Liver (tissue), 9 donors: ENCODE data around the gene PLXND1. TPM values are rescaled to one million over a fixed set of nuclear protein-coding genes. Genes with fewer than 3 reads are reported as not detected.

Experiments used
- DNase-seq: peaks from one replicate; pipeline ENCODE4 v3.0.0-alpha.2; 2017; ENCODE audit warnings: low spot score
- H3K27ac ChIP-seq, 2 donors: one replicate each; pipeline ENCODE4 v1.7.0; 2013; ENCODE audit warnings: inconsistent platforms in 2 of 2, low read length in 2 of 2, control low read depth in 1 of 2, low read depth in 1 of 2, mild to moderate bottlenecking in 1 of 2
- H3K27me3 ChIP-seq, 4 donors: one replicate each; pipeline versions ENCODE4 v1.6.1 to v1.7.0; 2013; ENCODE audit warnings: low read length in 3 of 4, inconsistent platforms in 1 of 4, mild to moderate bottlenecking in 1 of 4, moderate library complexity in 1 of 4; ENCODE audit not compliant: control insufficient read depth in 4 of 4, insufficient read depth in 4 of 4
- H3K36me3 ChIP-seq, 4 donors: one replicate each; pipeline versions ENCODE4 v1.6.1 to v1.7.0; 2013; ENCODE audit warnings: low read length in 3 of 4, mild to moderate bottlenecking in 3 of 4, low read depth in 1 of 4, moderate library complexity in 1 of 4; ENCODE audit not compliant: control insufficient read depth in 4 of 4, insufficient read depth in 3 of 4
- H3K4me1 ChIP-seq, 4 donors: one replicate each; pipeline versions ENCODE4 v1.6.1 to v1.7.0; 2013; ENCODE audit warnings: low read length in 3 of 4, mild to moderate bottlenecking in 3 of 4, moderate library complexity in 1 of 4; ENCODE audit not compliant: control insufficient read depth in 4 of 4, insufficient read depth in 4 of 4
- H3K4me3 ChIP-seq, 3 donors: one replicate each; pipeline versions ENCODE4 v1.6.1 to v1.7.0; 2013; ENCODE audit warnings: low read length in 3 of 3, control low read depth in 1 of 3, low read depth in 1 of 3, mild to moderate bottlenecking in 1 of 3
- H3K9ac ChIP-seq, 2 donors: one replicate each; pipeline ENCODE4 v1.7.0; 2013; ENCODE audit warnings: low read length in 2 of 2, mild to moderate bottlenecking in 2 of 2, moderate library complexity in 2 of 2, control low read depth in 1 of 2, low read depth in 1 of 2
- H3K9me3 ChIP-seq, 4 donors: one replicate each; pipeline versions ENCODE4 v1.6.1 to v1.7.0; 2013; ENCODE audit warnings: low read length in 3 of 4; ENCODE audit not compliant: control insufficient read depth in 4 of 4
- ATF3 ChIP-seq: IDR thresholded peaks from 2 replicates; pipeline ENCODE4 v1.6.1; 2016; ENCODE audit warnings: antibody characterized with exemption
- CTCF ChIP-seq: fragments of 150-350 bp; IDR thresholded peaks from 2 replicates; pipeline ENCODE4 v1.5.1; 2017; ENCODE audit warnings: improper control_type of control experiment, low read depth, low read length; ENCODE audit not compliant: missing input control
- FOXA1 ChIP-seq: IDR thresholded peaks from 2 replicates; pipeline ENCODE4 v1.6.1; 2016; ENCODE audit warnings: antibody characterized with exemption
- FOXA2 ChIP-seq: IDR thresholded peaks from 2 replicates; pipeline ENCODE4 v1.6.1; 2016; ENCODE audit warnings: antibody characterized with exemption
- GABPA ChIP-seq, 2 donors: IDR thresholded peaks in 1 of 2; conservative IDR thresholded peaks in 1 of 2; 2 replicates each; pipeline ENCODE4 v1.6.1; 2016; ENCODE audit warnings: antibody characterized with exemption in 2 of 2, mild to moderate bottlenecking in 1 of 2, moderate library complexity in 1 of 2
- HNF4A ChIP-seq, 2 donors: conservative IDR thresholded peaks; 2 replicates each; pipeline ENCODE4 v1.6.1; 2016; ENCODE audit warnings: antibody characterized with exemption in 2 of 2, mild to moderate bottlenecking in 2 of 2
- HNF4G ChIP-seq: IDR thresholded peaks from 2 replicates; pipeline ENCODE4 v1.6.1; 2016; ENCODE audit warnings: antibody characterized with exemption
- JUND ChIP-seq, 2 donors: IDR thresholded peaks; 2 replicates each; pipeline ENCODE4 v1.6.1; 2016; ENCODE audit warnings: antibody characterized with exemption in 2 of 2
- MAX ChIP-seq: IDR thresholded peaks from 2 replicates; pipeline ENCODE4 v1.6.1; 2016; ENCODE audit warnings: antibody characterized with exemption
- RAD21 ChIP-seq, 2 donors: IDR thresholded peaks; 2 replicates each; pipeline ENCODE4 v1.6.1; 2016; ENCODE audit warnings: antibody characterized with exemption in 2 of 2, mild to moderate bottlenecking in 2 of 2
- RXRA ChIP-seq, 2 donors: IDR thresholded peaks; 2 replicates each; pipeline ENCODE4 v1.6.1; 2017 to 2018; ENCODE audit warnings: antibody characterized with exemption in 2 of 2, mild to moderate bottlenecking in 1 of 2
- SP1 ChIP-seq: IDR thresholded peaks from 2 replicates; pipeline ENCODE4 v1.6.1; 2018; ENCODE audit warnings: antibody characterized with exemption, mild to moderate bottlenecking
- TAF1 ChIP-seq: conservative IDR thresholded peaks from 2 replicates; pipeline ENCODE4 v1.6.1; 2016; ENCODE audit warnings: antibody characterized with exemption, mild to moderate bottlenecking
- YY1 ChIP-seq: IDR thresholded peaks from 2 replicates; pipeline ENCODE4 v1.6.1; 2016; ENCODE audit warnings: antibody characterized with exemption, mild to moderate bottlenecking
- ZBTB33 ChIP-seq: IDR thresholded peaks from 2 replicates; pipeline ENCODE4 v1.6.1; 2016; ENCODE audit warnings: antibody characterized with exemption
- WGBS: extraction: QIAGEN DNeasy Blood & Tissue Kit; methylation state at CpG from one replicate; pipeline ENCODE4 v1.1.7; 2013; 5-methylcytosine and 5-hydroxymethylcytosine counted together
- polyA plus RNA-seq, 2 donors: library from polyadenylated mRNA; stranded (reverse) in 1 of 2; unstranded in 1 of 2; fragments of 200-250 nt in 1 of 2; fragments of >200 nt in 1 of 2; fragmentation: Nextera tagmentation in 1 of 2; extraction: Ambion mirVana in 1 of 2; gene quantifications; one replicate each; pipeline versions ENCODE4 v1.2.1 to v1.2.3, GENCODE V29; 2013 to 2015
- total RNA-seq, 2 donors: library from RNA; depleted of rRNA; stranded (reverse); fragments of >200 nt; gene quantifications; one replicate each; pipeline ENCODE4 v1.2.3, GENCODE V29; 2014
- donor health status: healthy.
- donor health status: healthy.
- donor health status: healthy.
- donor health status: healthy.
- donor health status: healthy.

PLXND1 gene
- total and polyA plus RNA-seq, 4 donors, result 10.4 to 50.2 (median 32.8) TPM

- 63% methylated on average over 5 of the region's 5 CpGs for WGBS
- H3K4me3 ChIP-seq, result no peak overlapping the region
- H3K9me3 ChIP-seq, result no peaks in the 10 kb centered on the region
- peak overlapping the region; percentile 42 to 44 for H3K27ac ChIP-seq
- TF ChIP-seq RAD21 (IDR thresholded peaks at IDR 0.05) (no peak), CTCF (no peak), ZBTB33 (no peak), MAX (no peak), GABPA (IDR thresholded peaks at IDR 0.05 in 1 of 2, conservative IDR thresholded peaks at IDR 0.05 in 1 of 2) (no peak), RXRA (IDR thresholded peaks at IDR 0.05) (no peak), TAF1 (no peak), FOXA2 (no peak), JUND (IDR thresholded peaks at IDR 0.05) (no peak), ATF3 (no peak), HNF4G (no peak)
- no peaks in the 10 kb centered on the region for H3K36me3 ChIP-seq
- DNase-seq, result no peak
- H3K4me1 ChIP-seq, result peaks cover 5 to 14% (median 8%) of the 10 kb centered on the region in 4 donors
- no peak overlapping the region for H3K9ac ChIP-seq
- no peaks in the 10 kb centered on the region for H3K27me3 ChIP-seq
These were observed 10.2 kb upstream of the PLXND1 start for GRCh38 chr3:129616713-129617112.

GRCh38 chr3:129616291-129616690, 9.8 kb upstream of the PLXND1 start:
- TF ChIP-seq GABPA (IDR thresholded peaks at IDR 0.05 in 1 of 2, conservative IDR thresholded peaks at IDR 0.05 in 1 of 2) (no peak), HNF4A (conservative IDR thresholded peaks at IDR 0.05) (no peak), TAF1 (no peak), YY1 (no peak), JUND (IDR thresholded peaks at IDR 0.05) (no peak), FOXA1 (no peak), CTCF (no peak), SP1 (no peak), FOXA2 (no peak), ZBTB33 (no peak), MAX (no peak)
- no peaks in the 10 kb centered on the region for H3K27me3 ChIP-seq
- peaks cover 5 to 14% (median 8%) of the 10 kb centered on the region in 4 donors for H3K4me1 ChIP-seq
- H3K9me3 ChIP-seq, result no peaks in the 10 kb centered on the region
- no peak overlapping the region for H3K9ac ChIP-seq
- no peaks in the 10 kb centered on the region for H3K36me3 ChIP-seq
- 67% methylated on average over 8 of the region's 8 CpGs for WGBS
- no peak overlapping the region for H3K4me3 ChIP-seq
- DNase-seq, result no peak
- H3K27ac ChIP-seq, result peak overlapping the region; percentile 42 to 44
